Measurements from ENCODE around the gene CHI3L2.

CHI3L2 gene

GRCh38 chr1:111205714-111206050 is 21.8 kb upstream of the CHI3L2 start:
- ChIA-PET POLR2A (ENCODE audit: low non-redundant PET) (no interaction called here), CTCF (no interaction called here)
- H3K27ac ChIP-seq: no peak overlapping the region
- DNase-seq (ENCODE audit: low spot score): no peak
- TF ChIP-seq CTCF (conservative IDR thresholded peaks at IDR 0.05; ENCODE audit: low read depth): no peak

GRCh38 chr1:111208921-111209320 is 18.6 kb upstream of the CHI3L2 start:
- POLR2A ChIA-PET (ENCODE audit: low non-redundant PET): no interaction called here
- CTCF ChIA-PET: no interaction called here
- no peak overlapping the region for H3K27ac ChIP-seq
- TF ChIP-seq CTCF (conservative IDR thresholded peaks at IDR 0.05; ENCODE audit: low read depth): no peak
- no peak for DNase-seq (ENCODE audit: low spot score)

- ChIA-PET CTCF (no interaction called here), POLR2A (ENCODE audit: low non-redundant PET) (no interaction called here)
- DNase-seq (ENCODE audit: low spot score): no peak
- H3K27ac ChIP-seq: no peak overlapping the region
- no peak for TF ChIP-seq CTCF (conservative IDR thresholded peaks at IDR 0.05; ENCODE audit: low read depth)
Observed at GRCh38 chr1:111209622-111210021, 17.9 kb upstream of the CHI3L2 start.

- ChIA-PET POLR2A (ENCODE audit: low non-redundant PET) (no interaction called here), CTCF (interaction anchor here (0.5 kb wide), 1 partner anchor 51 kb away, joined by 9 read pairs; no protein-coding TSS in a partner anchor)
- DNase-seq (ENCODE audit: low spot score): no peak
- H3K27ac ChIP-seq: no peak overlapping the region
- no peak for TF ChIP-seq CTCF (conservative IDR thresholded peaks at IDR 0.05; ENCODE audit: low read depth)
Observed at GRCh38 chr1:111211921-111212320, 15.6 kb upstream of the CHI3L2 start.

- CTCF ChIA-PET: interaction anchor here (0.6 kb wide), 1 partner anchor 1465 kb away, joined by 4 read pairs; no protein-coding TSS in a partner anchor
- POLR2A ChIA-PET (ENCODE audit: low non-redundant PET): interaction anchor here (0.5 kb wide), 1 partner anchor 10 kb away, joined by 5 read pairs; no protein-coding TSS in a partner anchor
- no peak for TF ChIP-seq CTCF (conservative IDR thresholded peaks at IDR 0.05; ENCODE audit: low read depth)
- H3K27ac ChIP-seq: no peak overlapping the region
- DNase-seq (ENCODE audit: low spot score): no peak
Observed at GRCh38 chr1:111212634-111213335, 14.7 kb upstream of the CHI3L2 start.

GRCh38 chr1:111213412-111213811 is 14.1 kb upstream of the CHI3L2 start:
- CTCF ChIA-PET: no interaction called here
- no peak overlapping the region for H3K27ac ChIP-seq
- POLR2A ChIA-PET (ENCODE audit: low non-redundant PET): no interaction called here
- TF ChIP-seq CTCF (conservative IDR thresholded peaks at IDR 0.05; ENCODE audit: low read depth): no peak
- DNase-seq (ENCODE audit: low spot score): no peak
